Gastrocnemius medialis (tissue), 4 donors: ENCODE measurements around the gene MKI67. TPM values are rescaled to one million over a fixed set of nuclear protein-coding genes. Genes with fewer than 3 reads are reported as not detected.

Source experiments
- ATAC-seq, 2 donors: fragments of 150-250 bp; one replicate each; pipeline ENCODE4 v1.9.1; 2016
- DNase-seq, 2 donors: peaks; one replicate each; pipeline ENCODE4 v3.0.0-alpha.2; 2019
- H3K27ac ChIP-seq, 4 donors: fragments of 200-600 bp; sonication (generic); 1 replicate in 1 of 4; 2 replicates in 3 of 4; pipeline ENCODE4 v1.5.1; 2016 to 2018; ENCODE audit warnings: mild to moderate bottlenecking in 2 of 4, moderate library complexity in 1 of 4
- H3K27me3 ChIP-seq, 3 donors: fragments of 200-600 bp; sonication (generic) in 2 of 3; 1 replicate in 1 of 3; 2 replicates in 2 of 3; pipeline versions ENCODE4 v1.5.1 to v1.6.0; 2016 to 2019; ENCODE audit warnings: mild to moderate bottlenecking in 1 of 3, moderate library complexity in 1 of 3
- H3K36me3 ChIP-seq, 2 donors: fragments of 200-600 bp; sonication (generic) in 1 of 2; one replicate each; pipeline ENCODE4 v1.5.1; 2017 to 2018
- H3K4me1 ChIP-seq, 2 donors: fragments of 200-600 bp; sonication (generic) in 1 of 2; one replicate each; pipeline ENCODE4 v1.5.1; 2016 to 2017; ENCODE audit warnings: mild to moderate bottlenecking in 2 of 2
- H3K4me3 ChIP-seq, 4 donors: fragments of 200-600 bp; sonication (generic) in 3 of 4; 1 replicate in 1 of 4; 2 replicates in 3 of 4; pipeline ENCODE4 v1.5.1; 2016 to 2019; ENCODE audit warnings: mild to moderate bottlenecking in 2 of 4
- H3K9me3 ChIP-seq, 3 donors: fragments of 200-600 bp; sonication (generic) in 2 of 3; 1 replicate in 1 of 3; 2 replicates in 2 of 3; pipeline ENCODE4 v1.5.1; 2016 to 2019
- POLR2A ChIP-seq, 2 donors: fragments of 450-650 bp; IDR thresholded peaks; one replicate each; pipeline ENCODE4 v1.6.1; 2017; ENCODE audit warnings: antibody characterized with exemption in 2 of 2, mild to moderate bottlenecking in 2 of 2, moderate library complexity in 2 of 2
- in situ Hi-C, 4 donors: fragments of 200-750 bp; cut with MboI; loops; one replicate each; pipeline versions ENCODE4 v1.15.0 to v1.8.0; 2017; ENCODE audit warnings: low sequenced_read_pairs in 4 of 4
- intact Hi-C: fragments of 100-400 bp; cut with DNase I; formaldehyde crosslinking; loops from one replicate; pipeline ENCODE4 v1.15.1; 2023; ENCODE audit warnings: low total_unique reads
- total RNA-seq, 4 donors: library from RNA; depleted of rRNA; stranded (reverse); fragments of >200 nt; gene quantifications; one replicate each; pipeline versions ENCODE4 v1.1.0 to v1.2.3, GENCODE V29; 2016
- TF ChIP-seq, protein P1 (sequence below), 5 experiments: fragments of 450-650 bp in 3 of 5; fragments of 200-600 bp in 2 of 5; sonication (generic) in 2 of 5; IDR thresholded peaks in 4 of 5; conservative IDR thresholded peaks in 1 of 5; 1 replicate in 4 of 5; 2 replicates in 1 of 5; pipeline ENCODE4 v1.5.1; 2016 to 2019; ENCODE audit warnings: antibody characterized with exemption in 5 of 5, mild to moderate bottlenecking in 3 of 5, moderate library complexity in 3 of 5

The MKI67 gene
- total RNA-seq, 4 donors from 2014 or later: 0.25 to 1.4 (median 0.65) TPM; not detected in 1

- Histone ChIP-seq H3K9me3 (no peaks in the 10 kb centered on the region), H3K4me1 (no peaks in the 10 kb centered on the region), H3K27me3 (no peaks in the 10 kb centered on the region), H3K36me3 (no peaks in the 10 kb centered on the region), H3K4me3 (no peak overlapping the region), H3K27ac (no peak overlapping the region)
- no peak for ATAC-seq
- DNase-seq: no peak
- intact Hi-C loops (no loop called here), in situ Hi-C loops (no loop called here)
- no peak for TF ChIP-seq POLR2A (IDR thresholded peaks at IDR 0.05)
- TF ChIP-seq, protein P1, sequence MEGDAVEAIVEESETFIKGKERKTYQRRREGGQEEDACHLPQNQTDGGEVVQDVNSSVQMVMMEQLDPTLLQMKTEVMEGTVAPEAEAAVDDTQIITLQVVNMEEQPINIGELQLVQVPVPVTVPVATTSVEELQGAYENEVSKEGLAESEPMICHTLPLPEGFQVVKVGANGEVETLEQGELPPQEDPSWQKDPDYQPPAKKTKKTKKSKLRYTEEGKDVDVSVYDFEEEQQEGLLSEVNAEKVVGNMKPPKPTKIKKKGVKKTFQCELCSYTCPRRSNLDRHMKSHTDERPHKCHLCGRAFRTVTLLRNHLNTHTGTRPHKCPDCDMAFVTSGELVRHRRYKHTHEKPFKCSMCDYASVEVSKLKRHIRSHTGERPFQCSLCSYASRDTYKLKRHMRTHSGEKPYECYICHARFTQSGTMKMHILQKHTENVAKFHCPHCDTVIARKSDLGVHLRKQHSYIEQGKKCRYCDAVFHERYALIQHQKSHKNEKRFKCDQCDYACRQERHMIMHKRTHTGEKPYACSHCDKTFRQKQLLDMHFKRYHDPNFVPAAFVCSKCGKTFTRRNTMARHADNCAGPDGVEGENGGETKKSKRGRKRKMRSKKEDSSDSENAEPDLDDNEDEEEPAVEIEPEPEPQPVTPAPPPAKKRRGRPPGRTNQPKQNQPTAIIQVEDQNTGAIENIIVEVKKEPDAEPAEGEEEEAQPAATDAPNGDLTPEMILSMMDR (IDR thresholded peaks at IDR 0.05 in 4 of 5, conservative IDR thresholded peaks at IDR 0.05 in 1 of 5): no peak
Measured at GRCh38 chr10:128137877-128138276, 11.7 kb upstream of the MKI67 start.

DNA sequence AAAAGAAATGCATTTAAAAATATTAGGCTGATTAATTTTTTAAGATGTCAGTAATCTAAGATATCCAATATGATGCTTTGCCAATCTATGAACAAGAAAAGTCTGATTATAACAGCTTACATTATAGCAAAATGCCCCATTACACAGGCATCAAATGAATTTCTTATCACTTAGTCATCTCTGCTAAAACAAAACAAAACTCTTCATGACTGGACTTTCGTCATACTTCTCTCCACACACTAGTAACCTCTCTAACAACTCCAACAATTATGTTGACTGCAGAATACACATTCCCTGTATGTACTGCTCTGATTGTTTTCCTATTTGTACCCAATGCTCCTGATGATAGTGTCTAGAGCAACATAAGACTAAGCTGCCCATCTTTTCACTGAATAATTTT, 3.8 kb upstream of the MKI67 start:
- TF ChIP-seq, protein P1 (IDR thresholded peaks at IDR 0.05 in 4 of 5, conservative IDR thresholded peaks at IDR 0.05 in 1 of 5): no peak
- TF ChIP-seq POLR2A (IDR thresholded peaks at IDR 0.05): no peak
- DNase-seq: no peak
- in situ Hi-C loops: no loop called here
- no peaks in the 10 kb centered on the region for H3K36me3 ChIP-seq
- H3K27ac ChIP-seq: no peak overlapping the region
- H3K4me3 ChIP-seq: no peak overlapping the region
- H3K27me3 ChIP-seq: peaks cover 9 to 11% (median 10%) of the 10 kb centered on the region in 3 donors
- H3K4me1 ChIP-seq: peaks cover 7 to 9% of the 10 kb centered on the region in 2 donors
- no peak for ATAC-seq
- no peaks in the 10 kb centered on the region for H3K9me3 ChIP-seq
- intact Hi-C loops: no loop called here

- no peaks in the 10 kb centered on the region for H3K9me3 ChIP-seq
- no peak for DNase-seq
- no peak overlapping the region for H3K27ac ChIP-seq
- no peak for ATAC-seq
- H3K36me3 ChIP-seq: no peaks in the 10 kb centered on the region
- H3K4me3 ChIP-seq: no peak overlapping the region
- H3K27me3 ChIP-seq: peaks cover 23 to 26% (median 25%) of the 10 kb centered on the region in 3 donors
- intact Hi-C loops (no loop called here), in situ Hi-C loops (no loop called here)
- no peak for TF ChIP-seq POLR2A (IDR thresholded peaks at IDR 0.05)
- TF ChIP-seq, protein P1 (IDR thresholded peaks at IDR 0.05 in 4 of 5, conservative IDR thresholded peaks at IDR 0.05 in 1 of 5): no peak
- peaks cover 7 to 9% of the 10 kb centered on the region in 2 donors for H3K4me1 ChIP-seq
Measured at GRCh38 chr10:128128582-128128981, 2.4 kb upstream of the MKI67 start.

GRCh38 chr10:128125416-128125943, 743 bp downstream of the MKI67 start:
- ATAC-seq (no peak), DNase-seq (no peak)
- Histone ChIP-seq H3K27ac (no peak overlapping the region), H3K36me3 (no peaks in the 10 kb centered on the region), H3K27me3 (peaks cover 26 to 43% (median 42%) of the 10 kb centered on the region in 3 donors), H3K9me3 (no peaks in the 10 kb centered on the region), H3K4me3 (peak overlapping the region; percentile 41 to 62 (median 50)), H3K4me1 (peaks cover 7 to 9% of the 10 kb centered on the region in 2 donors)
- intact Hi-C loops: no loop called here
- in situ Hi-C loops: no loop called here
- TF ChIP-seq, protein P1 (IDR thresholded peaks at IDR 0.05 in 4 of 5, conservative IDR thresholded peaks at IDR 0.05 in 1 of 5): no peak
- no peak for TF ChIP-seq POLR2A (IDR thresholded peaks at IDR 0.05)
